Fibroblast of lung (primary cell): Measurements from ENCODE around the gene SGCD.

Experiments
- EZH2 ChIP-seq: IDR thresholded peaks from 2 replicates; pipeline ENCODE4 v1.5.1; 2012; ENCODE audit warnings: low read length, control low read depth, mild to moderate bottlenecking; ENCODE audit errors: missing control alignments
- TF ChIP-seq, protein P1 (sequence below), 2 donors: IDR thresholded peaks in 1 of 2; conservative IDR thresholded peaks in 1 of 2; 1 replicate in 1 of 2; 2 replicates in 1 of 2; pipeline ENCODE4 v1.5.1; 2011 to 2012; ENCODE audit warnings: low read length in 2 of 2, control low read depth in 1 of 2, inconsistent platforms in 1 of 2, low read depth in 1 of 2, mild to moderate bottlenecking in 1 of 2

GRCh38 chr5:156670615-156671014 lies 343.7 kb downstream of the SGCD start:
- TF ChIP-seq, protein P1, sequence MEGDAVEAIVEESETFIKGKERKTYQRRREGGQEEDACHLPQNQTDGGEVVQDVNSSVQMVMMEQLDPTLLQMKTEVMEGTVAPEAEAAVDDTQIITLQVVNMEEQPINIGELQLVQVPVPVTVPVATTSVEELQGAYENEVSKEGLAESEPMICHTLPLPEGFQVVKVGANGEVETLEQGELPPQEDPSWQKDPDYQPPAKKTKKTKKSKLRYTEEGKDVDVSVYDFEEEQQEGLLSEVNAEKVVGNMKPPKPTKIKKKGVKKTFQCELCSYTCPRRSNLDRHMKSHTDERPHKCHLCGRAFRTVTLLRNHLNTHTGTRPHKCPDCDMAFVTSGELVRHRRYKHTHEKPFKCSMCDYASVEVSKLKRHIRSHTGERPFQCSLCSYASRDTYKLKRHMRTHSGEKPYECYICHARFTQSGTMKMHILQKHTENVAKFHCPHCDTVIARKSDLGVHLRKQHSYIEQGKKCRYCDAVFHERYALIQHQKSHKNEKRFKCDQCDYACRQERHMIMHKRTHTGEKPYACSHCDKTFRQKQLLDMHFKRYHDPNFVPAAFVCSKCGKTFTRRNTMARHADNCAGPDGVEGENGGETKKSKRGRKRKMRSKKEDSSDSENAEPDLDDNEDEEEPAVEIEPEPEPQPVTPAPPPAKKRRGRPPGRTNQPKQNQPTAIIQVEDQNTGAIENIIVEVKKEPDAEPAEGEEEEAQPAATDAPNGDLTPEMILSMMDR (conservative IDR thresholded peaks at IDR 0.05 in 1 of 2, IDR thresholded peaks at IDR 0.05 in 1 of 2; ENCODE audit: low read depth in 1 of 2, low read length in 2 of 2): no peak
- TF ChIP-seq EZH2: no peak
